HG02678 (cell line): Measurements from ENCODE around the gene BBX.

Experiments
- ATAC-seq: cut with Tn5 transposase; IDR thresholded peaks from one replicate; pipeline ENCODE4 v1.9.1; 2021; ENCODE audit warnings: mild to moderate bottlenecking, moderate library complexity; ENCODE audit not compliant: unreplicated experiment

The BBX gene

GRCh38 chr3:107644631-107645030 lies 121.9 kb downstream of the BBX start:
- ATAC-seq: no peak

- no peak for ATAC-seq
These were observed 128.0 kb downstream of the BBX start for GRCh38 chr3:107650788-107651187.

- ATAC-seq: peak; percentile 75
These were observed 129.0 kb downstream of the BBX start for GRCh38 chr3:107651782-107652181.

DNA sequence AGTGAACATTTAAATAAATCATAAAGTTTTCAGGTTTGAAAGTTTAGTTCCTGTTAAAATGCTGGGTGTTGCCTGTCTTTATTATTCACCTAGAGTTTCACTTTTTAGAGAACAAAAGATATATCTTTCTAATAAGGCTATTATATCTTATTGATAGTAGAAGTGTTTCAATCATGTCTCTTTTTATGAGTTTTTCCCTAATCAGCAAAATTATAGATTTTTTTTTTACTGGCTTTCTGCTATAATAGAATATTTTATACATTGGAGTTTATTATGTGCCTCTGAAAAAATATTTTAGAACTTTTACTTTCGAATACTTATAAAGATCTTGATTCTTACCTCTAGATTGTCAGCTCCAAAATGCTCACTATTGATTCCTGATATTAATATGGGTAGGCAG lies 131.5 kb downstream of the BBX start:
- ATAC-seq: no peak

GRCh38 chr3:107657971-107658370 lies 135.2 kb downstream of the BBX start:
- ATAC-seq: no peak

GRCh38 chr3:107660306-107660976 lies 137.7 kb downstream of the BBX start:
- ATAC-seq: no peak

- peak; percentile 69 for ATAC-seq
These were observed 138.8 kb downstream of the BBX start for GRCh38 chr3:107661447-107662123.

DNA sequence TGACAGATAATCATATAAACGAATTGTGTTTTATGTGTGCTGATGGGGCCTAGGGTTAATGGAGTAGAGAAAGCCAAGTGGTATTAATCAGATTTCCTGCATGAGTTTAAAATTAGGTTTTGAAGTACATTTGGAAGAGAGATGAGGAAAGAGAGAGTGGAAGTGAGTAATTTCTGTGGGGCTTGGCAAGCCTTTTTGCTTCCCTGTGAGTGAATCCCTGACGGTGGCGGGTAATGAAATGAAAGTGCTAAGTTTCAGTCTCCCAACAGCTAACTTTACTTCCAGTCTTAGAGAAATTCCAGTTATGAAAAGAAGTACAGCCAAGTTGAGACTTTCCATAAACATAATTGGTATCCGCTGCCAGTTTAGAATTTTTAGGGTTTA lies 139.4 kb downstream of the BBX start:
- no peak for ATAC-seq

GRCh38 chr3:107662586-107662985 lies 139.8 kb downstream of the BBX start:
- ATAC-seq: no peak

DNA sequence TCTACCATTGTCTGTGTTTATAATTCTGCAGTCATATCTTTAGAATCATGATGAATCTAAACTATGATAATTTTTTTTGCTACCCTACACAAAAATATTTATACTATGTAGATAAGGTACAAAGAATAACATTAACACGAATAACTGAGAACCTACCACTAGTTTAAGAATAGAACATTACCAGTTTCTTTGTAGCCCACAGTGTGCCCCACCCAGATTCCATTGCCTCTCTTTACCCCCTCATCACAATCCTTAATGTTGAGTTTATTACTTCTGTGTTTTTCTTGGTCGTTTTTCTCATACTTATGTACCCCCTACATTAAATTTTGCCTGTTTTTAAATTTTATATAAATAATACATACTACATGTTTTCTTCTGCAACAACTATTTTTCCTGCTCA lies 140.5 kb downstream of the BBX start:
- ATAC-seq: no peak

DNA sequence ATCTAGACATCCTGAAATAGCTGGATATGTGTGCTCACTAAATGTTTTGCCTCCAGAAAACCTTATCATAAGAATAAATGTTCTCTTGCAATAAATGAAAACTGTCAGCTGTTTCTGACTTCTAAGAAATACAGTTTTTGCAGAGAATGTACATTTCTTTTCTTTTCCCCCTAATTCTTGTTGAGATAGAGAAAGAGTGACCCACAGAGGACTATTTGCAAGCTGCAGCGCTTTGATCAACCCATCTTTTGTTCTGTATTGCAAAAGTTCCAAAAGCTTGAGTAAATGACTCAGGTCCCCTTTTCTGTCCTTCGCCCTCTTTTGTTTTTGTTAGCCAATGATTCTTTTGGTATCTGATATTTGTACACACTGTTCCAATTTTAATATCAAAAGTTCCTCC lies 141.9 kb downstream of the BBX start:
- ATAC-seq: no peak

GRCh38 chr3:107665351-107665750 lies 142.6 kb downstream of the BBX start:
- ATAC-seq: no peak

DNA sequence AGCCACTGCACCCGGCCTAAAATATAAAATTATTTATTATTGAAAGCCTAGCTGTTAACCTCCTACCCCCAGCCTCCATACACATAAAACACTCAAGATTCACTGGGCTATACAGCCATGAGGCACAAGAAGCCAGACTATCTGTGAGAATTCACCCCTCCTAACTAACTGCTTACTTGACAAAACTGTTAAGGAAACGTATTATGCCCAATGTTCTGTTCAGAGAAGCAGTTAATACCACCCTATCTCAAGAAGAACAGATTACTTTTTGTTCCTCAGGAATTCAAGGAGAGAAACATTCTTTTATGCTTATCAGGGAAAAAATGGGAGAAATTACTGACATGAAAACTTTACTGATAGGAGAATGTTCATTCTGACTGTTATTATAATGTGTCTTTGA lies 144.1 kb downstream of the BBX start:
- no peak for ATAC-seq

GRCh38 chr3:107668416-107668815 lies 145.7 kb downstream of the BBX start:
- no peak for ATAC-seq

- ATAC-seq: no peak
These were observed 146.2 kb downstream of the BBX start for GRCh38 chr3:107668963-107669362.

DNA sequence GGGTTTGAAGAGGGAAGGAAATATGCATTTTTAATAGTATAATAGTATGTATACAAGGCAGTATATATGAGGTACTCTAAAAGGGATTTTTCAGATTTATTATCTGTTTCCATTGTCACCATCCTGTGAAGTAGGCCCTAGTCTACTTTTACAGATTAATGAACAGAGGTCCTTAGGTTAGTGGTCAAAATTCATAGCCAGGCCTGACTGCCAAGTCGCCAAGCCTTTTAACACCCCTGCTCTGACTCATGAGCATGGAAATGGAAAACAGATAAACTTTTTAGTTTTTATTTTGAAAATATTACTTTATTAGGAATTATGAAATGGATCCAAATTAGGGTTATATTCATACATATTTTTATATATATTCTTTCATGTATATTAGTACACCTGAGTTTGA lies 146.9 kb downstream of the BBX start:
- ATAC-seq: no peak

GRCh38 chr3:107670986-107671385 lies 148.2 kb downstream of the BBX start:
- no peak for ATAC-seq

- no peak for ATAC-seq
These were observed 151.6 kb downstream of the BBX start for GRCh38 chr3:107674371-107674770.

GRCh38 chr3:107675233-107675900 lies 152.6 kb downstream of the BBX start:
- ATAC-seq: peak; percentile 58

DNA sequence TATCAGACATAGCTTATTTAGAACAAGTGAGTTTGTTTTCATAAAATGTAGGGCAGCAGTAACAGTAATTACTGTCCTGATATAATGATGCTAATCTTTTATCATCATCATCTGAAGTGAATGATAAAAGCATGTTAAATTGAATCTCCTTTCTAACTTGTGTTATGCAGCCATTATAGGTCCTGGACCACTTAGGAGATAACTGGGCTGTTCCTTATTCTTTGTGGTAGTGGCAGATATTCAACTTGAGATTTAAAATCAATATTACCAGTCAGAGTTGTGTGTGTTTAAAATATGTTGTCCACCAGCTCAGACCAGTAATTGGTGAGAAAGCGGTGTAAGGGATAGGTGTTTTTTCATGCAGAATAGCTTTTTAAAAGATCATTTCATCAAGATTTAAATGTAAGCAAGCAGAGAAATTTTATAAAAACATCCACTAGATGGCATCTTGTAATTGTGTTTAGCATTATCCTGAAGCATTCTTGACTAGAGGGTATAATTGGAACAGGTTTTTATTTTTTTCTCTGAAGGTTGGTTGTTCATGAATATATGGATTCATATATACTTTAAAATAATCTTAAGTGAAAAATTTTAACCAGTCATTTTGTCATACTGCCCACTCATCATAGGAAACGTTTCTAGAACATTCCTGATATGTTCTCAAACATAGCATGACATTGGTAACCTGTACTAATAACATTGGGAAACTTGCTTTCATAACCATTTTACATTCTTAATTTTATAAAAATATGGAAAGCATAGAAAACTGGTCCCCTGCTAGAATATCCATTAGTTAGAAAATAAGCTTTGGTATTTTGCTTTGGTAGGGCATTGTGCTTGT lies 153.9 kb downstream of the BBX start:
- no peak for ATAC-seq

DNA sequence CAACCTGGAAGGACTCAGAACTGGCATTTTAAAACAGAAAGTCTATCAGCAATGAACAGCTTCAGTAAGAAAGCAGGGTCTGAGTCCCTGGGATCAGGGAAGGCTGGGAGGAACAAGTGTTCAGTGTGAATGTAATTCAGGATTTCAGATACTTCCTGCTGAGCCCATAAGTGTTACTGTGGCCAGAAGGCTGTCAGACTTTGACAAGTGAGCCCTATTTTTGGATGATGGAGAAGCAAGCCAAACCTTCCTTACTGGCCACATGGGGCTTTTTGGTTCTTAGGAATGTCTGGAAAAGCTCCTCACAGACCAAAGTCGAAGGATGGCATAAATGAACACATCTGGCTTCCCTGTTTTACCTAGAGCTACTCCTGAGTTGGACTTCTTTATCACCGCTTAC lies 157.2 kb downstream of the BBX start:
- no peak for ATAC-seq
